HepG2 (cell line): Measurements from ENCODE around the gene CDC6. TPM values are rescaled to one million over a fixed set of nuclear protein-coding genes. Genes with fewer than 3 reads are reported as not detected.

Experiments used
- BATF2 ChIP-seq: sonication (generic); formaldehyde crosslinking; IDR thresholded peaks from 2 replicates; pipeline ENCODE4 v1.8.0; 2022; ENCODE audit warnings: mild to moderate bottlenecking, missing genetic modification reagents, moderate library complexity
- FIP1L1 ChIP-seq: fragments of 200-400 bp; formaldehyde crosslinking; IDR thresholded peaks from 2 replicates; pipeline ENCODE4 v1.6.1; 2018; ENCODE audit warnings: low read depth, mild to moderate bottlenecking, low read length, moderate library complexity, borderline replicate concordance; ENCODE audit not compliant: insufficient read depth
- MLLT10 ChIP-seq: sonication (generic); formaldehyde crosslinking; IDR thresholded peaks from 2 replicates; pipeline ENCODE4 v1.4.0; 2020; ENCODE audit warnings: missing genetic modification reagents
- PHF20 ChIP-seq: sonication (generic); formaldehyde crosslinking; IDR thresholded peaks from 2 replicates; pipeline ENCODE4 v1.5.0; 2020; ENCODE audit warnings: mild to moderate bottlenecking, missing genetic modification reagents
- SRSF1 ChIP-seq: fragments of 200-400 bp; formaldehyde crosslinking; optimal IDR thresholded peaks from 2 replicates; pipeline ENCODE3; 2017; ENCODE audit warnings: mild to moderate bottlenecking, low read depth, low read length, moderate library complexity
- STAT5B ChIP-seq: sonication (generic); formaldehyde crosslinking; IDR thresholded peaks from 2 replicates; pipeline ENCODE4 v1.4.0; 2020; ENCODE audit warnings: missing genetic modification reagents
- ZMAT5 ChIP-seq: sonication (generic); formaldehyde crosslinking; IDR thresholded peaks from 2 replicates; pipeline ENCODE4 v1.5.0; 2020; ENCODE audit warnings: mild to moderate bottlenecking, low read depth, missing genetic modification reagents, borderline replicate concordance
- ZNF317 ChIP-seq: sonication (generic); formaldehyde crosslinking; IDR thresholded peaks from 2 replicates; pipeline ENCODE4 v1.5.0; 2020; ENCODE audit warnings: mild to moderate bottlenecking, missing genetic modification reagents
- polyA plus RNA-seq, 8 experiments: library from polyadenylated mRNA; depleted of rRNA in 3 of 8; stranded (reverse) in 7 of 8; unstranded in 1 of 8; fragments of >200 nt; fragmentation: Illumina TruSeq in 4 of 8; extraction: Trizol in 4 of 8; gene quantifications; 2 replicates each; pipeline versions ENCODE4 v1.2.1 to v1.2.3, GENCODE V29; 2011 to 2016; ENCODE audit warnings: low read depth in 4 of 8, missing spikeins in 1 of 8, mixed read lengths in 1 of 8; ENCODE audit not compliant: insufficient read depth in 1 of 8
- total RNA-seq, 5 experiments: library from RNA; depleted of rRNA; stranded (reverse); fragments of >200 nt; fragmentation: Illumina TruSeq; extraction: Trizol; gene quantifications; 2 replicates each; pipeline ENCODE4 v1.2.3, GENCODE V29; 2016; ENCODE audit warnings: low read depth in 1 of 5
- TF ChIP-seq, protein P1 (sequence below): sonication (generic); formaldehyde crosslinking; IDR thresholded peaks from 2 replicates; pipeline ENCODE4 v1.4.0; 2020; ENCODE audit warnings: low read depth, missing genetic modification reagents
- TF ChIP-seq, protein P2 (sequence below): sonication (generic); formaldehyde crosslinking; IDR thresholded peaks from 2 replicates; pipeline ENCODE4 v1.4.0; 2020; ENCODE audit warnings: missing genetic modification reagents, borderline replicate concordance
- TF ChIP-seq, protein P3 (sequence below): IDR thresholded peaks from 2 replicates; pipeline ENCODE4 v1.6.1; 2016; ENCODE audit warnings: missing compliant biosample characterization, missing genetic modification reagents, borderline replicate concordance
- TF ChIP-seq, protein P4 (sequence below): sonication (generic); IDR thresholded peaks from 2 replicates; pipeline ENCODE4 v1.6.1; 2016; ENCODE audit warnings: low read depth, borderline replicate concordance
- TF ChIP-seq, protein P5 (sequence below): sonication (generic); formaldehyde crosslinking; IDR thresholded peaks from 2 replicates; pipeline ENCODE4 v1.5.1; 2020; ENCODE audit warnings: mild to moderate bottlenecking, missing genetic modification reagents

The CDC6 gene
- total and polyA plus RNA-seq, 2 of the 13 experiments (the other 11 are each of a cell fraction or from before 2014, with no cell fraction given): 17.4 to 114 TPM

DNA sequence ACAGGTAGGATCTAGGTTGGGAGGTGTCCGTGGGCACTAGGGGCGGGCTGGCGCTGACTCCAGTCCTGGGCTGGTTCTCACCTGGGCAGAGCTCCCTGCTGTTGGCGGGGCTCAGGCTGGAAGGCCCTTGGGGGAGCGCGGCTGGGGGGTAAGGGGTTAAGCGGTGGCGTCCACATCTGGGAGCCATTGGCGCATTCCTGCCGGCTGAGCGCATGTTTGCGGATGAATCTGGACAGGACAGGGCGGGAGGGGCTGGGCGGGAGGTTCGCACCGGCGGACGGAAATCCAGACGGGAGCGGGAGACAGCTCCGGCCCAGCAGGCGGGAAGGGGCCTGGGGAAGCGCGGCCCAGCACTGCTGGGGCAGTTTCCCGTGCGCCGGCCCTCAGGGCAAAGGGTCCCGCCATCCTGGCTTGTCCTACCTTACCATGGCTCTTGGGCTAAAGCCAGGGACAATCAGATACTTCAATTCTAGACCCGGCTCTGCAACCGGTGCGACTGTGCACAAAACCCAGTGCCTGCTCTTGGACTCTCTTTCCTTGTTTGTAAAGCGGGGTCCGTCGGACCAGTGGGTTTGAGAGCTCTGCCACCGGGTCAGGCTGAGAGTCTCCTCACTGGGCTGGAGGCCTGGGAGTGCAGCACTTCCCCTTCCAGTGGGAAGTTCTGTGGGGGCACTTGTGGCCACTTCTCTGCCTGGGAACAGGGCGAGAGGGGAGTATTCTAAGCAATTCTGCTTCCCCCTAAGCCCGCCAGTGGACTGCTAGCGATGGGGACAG is 29.1 kb downstream of the CDC6 start (continued):
- TF ChIP-seq, protein P1, sequence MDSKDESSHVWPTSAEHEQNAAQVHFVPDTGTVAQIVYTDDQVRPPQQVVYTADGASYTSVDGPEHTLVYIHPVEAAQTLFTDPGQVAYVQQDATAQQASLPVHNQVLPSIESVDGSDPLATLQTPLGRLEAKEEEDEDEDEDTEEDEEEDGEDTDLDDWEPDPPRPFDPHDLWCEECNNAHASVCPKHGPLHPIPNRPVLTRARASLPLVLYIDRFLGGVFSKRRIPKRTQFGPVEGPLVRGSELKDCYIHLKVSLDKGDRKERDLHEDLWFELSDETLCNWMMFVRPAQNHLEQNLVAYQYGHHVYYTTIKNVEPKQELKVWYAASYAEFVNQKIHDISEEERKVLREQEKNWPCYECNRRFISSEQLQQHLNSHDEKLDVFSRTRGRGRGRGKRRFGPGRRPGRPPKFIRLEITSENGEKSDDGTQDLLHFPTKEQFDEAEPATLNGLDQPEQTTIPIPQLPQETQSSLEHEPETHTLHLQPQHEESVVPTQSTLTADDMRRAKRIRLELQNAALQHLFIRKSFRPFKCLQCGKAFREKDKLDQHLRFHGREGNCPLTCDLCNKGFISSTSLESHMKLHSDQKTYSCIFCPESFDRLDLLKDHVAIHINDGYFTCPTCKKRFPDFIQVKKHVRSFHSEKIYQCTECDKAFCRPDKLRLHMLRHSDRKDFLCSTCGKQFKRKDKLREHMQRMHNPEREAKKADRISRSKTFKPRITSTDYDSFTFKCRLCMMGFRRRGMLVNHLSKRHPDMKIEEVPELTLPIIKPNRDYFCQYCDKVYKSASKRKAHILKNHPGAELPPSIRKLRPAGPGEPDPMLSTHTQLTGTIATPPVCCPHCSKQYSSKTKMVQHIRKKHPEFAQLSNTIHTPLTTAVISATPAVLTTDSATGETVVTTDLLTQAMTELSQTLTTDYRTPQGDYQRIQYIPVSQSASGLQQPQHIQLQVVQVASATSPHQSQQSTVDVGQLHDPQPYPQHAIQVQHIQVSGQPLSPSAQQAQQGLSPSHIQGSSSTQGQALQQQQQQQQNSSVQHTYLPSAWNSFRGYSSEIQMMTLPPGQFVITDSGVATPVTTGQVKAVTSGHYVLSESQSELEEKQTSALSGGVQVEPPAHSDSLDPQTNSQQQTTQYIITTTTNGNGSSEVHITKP: 0 out of 2 replicates have a peak, but pooled peaks have one; percentile 32
- peak; percentile 52; the same call in 1 of the 2 replicates for TF ChIP-seq ZNF317 (CRISPR knock-in tag)
- TF ChIP-seq, protein P2, sequence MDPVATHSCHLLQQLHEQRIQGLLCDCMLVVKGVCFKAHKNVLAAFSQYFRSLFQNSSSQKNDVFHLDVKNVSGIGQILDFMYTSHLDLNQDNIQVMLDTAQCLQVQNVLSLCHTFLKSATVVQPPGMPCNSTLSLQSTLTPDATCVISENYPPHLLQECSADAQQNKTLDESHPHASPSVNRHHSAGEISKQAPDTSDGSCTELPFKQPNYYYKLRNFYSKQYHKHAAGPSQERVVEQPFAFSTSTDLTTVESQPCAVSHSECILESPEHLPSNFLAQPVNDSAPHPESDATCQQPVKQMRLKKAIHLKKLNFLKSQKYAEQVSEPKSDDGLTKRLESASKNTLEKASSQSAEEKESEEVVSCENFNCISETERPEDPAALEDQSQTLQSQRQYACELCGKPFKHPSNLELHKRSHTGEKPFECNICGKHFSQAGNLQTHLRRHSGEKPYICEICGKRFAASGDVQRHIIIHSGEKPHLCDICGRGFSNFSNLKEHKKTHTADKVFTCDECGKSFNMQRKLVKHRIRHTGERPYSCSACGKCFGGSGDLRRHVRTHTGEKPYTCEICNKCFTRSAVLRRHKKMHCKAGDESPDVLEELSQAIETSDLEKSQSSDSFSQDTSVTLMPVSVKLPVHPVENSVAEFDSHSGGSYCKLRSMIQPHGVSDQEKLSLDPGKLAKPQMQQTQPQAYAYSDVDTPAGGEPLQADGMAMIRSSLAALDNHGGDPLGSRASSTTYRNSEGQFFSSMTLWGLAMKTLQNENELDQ: no peak
- TF ChIP-seq, protein P3, sequence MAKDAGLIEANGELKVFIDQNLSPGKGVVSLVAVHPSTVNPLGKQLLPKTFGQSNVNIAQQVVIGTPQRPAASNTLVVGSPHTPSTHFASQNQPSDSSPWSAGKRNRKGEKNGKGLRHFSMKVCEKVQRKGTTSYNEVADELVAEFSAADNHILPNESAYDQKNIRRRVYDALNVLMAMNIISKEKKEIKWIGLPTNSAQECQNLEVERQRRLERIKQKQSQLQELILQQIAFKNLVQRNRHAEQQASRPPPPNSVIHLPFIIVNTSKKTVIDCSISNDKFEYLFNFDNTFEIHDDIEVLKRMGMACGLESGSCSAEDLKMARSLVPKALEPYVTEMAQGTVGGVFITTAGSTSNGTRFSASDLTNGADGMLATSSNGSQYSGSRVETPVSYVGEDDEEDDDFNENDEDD (CRISPR knock-in tag): peak; percentile 91; the same call in 1 of the 2 replicates
- TF ChIP-seq, protein P4, sequence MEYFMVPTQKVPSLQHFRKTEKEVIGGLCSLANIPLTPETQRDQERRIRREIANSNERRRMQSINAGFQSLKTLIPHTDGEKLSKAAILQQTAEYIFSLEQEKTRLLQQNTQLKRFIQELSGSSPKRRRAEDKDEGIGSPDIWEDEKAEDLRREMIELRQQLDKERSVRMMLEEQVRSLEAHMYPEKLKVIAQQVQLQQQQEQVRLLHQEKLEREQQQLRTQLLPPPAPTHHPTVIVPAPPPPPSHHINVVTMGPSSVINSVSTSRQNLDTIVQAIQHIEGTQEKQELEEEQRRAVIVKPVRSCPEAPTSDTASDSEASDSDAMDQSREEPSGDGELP: peak; percentile 82; the same call in 1 of the 2 replicates
- TF ChIP-seq STAT5B (CRISPR knock-in tag): no peak
- no peak for TF ChIP-seq ZMAT5 (CRISPR knock-in tag)
- TF ChIP-seq MLLT10 (CRISPR knock-in tag): no peak
- TF ChIP-seq, protein P5, sequence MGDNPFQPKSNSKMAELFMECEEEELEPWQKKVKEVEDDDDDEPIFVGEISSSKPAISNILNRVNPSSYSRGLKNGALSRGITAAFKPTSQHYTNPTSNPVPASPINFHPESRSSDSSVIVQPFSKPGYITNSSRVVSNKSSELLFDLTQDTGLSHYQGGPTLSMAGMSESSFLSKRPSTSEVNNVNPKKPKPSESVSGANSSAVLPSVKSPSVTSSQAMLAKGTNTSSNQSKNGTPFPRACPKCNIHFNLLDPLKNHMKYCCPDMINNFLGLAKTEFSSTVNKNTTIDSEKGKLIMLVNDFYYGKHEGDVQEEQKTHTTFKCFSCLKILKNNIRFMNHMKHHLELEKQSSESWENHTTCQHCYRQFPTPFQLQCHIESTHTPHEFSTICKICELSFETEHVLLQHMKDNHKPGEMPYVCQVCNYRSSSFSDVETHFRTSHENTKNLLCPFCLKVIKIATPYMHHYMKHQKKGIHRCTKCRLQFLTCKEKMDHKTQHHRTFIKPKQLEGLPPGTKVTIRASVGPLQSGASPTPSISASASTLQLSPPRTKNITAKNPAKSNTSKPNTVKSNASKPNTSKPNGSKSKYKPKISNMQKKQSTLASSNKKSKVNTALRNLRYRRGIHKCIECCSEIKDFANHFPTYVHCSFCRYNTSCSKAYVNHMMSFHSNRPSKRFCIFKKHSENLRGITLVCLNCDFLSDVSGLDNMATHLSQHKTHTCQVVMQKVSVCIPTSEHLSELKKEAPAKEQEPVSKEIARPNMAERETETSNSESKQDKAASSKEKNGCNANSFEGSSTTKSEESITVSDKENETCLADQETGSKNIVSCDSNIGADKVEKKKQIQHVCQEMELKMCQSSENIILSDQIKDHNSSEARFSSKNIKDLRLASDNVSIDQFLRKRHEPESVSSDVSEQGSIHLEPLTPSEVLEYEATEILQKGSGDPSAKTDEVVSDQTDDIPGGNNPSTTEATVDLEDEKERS (CRISPR knock-in tag): no peak
- no peak for TF ChIP-seq BATF2
- TF ChIP-seq PHF20 (CRISPR knock-in tag): no peak
- TF ChIP-seq FIP1L1: no peak
- no peak for TF ChIP-seq SRSF1
